Colonic mucosa (tissue), 4 donors: ENCODE measurements around the gene CCDC28B. TPM values are rescaled to one million over a fixed set of nuclear protein-coding genes. Genes with fewer than 3 reads are reported as not detected.

Source experiments
- DNase-seq: peaks from one replicate; pipeline ENCODE4 v3.0.0-alpha.2; 2020
- H3K27ac ChIP-seq: fragments of 200-600 bp; one replicate; pipeline ENCODE4 v1.8.0; 2021
- H3K27me3 ChIP-seq: fragments of 200-600 bp; one replicate; pipeline ENCODE4 v1.8.0; 2021
- H3K36me3 ChIP-seq: fragments of 200-600 bp; one replicate; pipeline ENCODE4 v1.8.0; 2021
- H3K4me1 ChIP-seq: fragments of 200-600 bp; one replicate; pipeline ENCODE4 v1.8.0; 2021; ENCODE audit warnings: mild to moderate bottlenecking
- H3K4me3 ChIP-seq: fragments of 200-600 bp; one replicate; pipeline ENCODE4 v1.8.0; 2021
- H3K9ac ChIP-seq, 2 donors: one replicate each; pipeline ENCODE4 v1.7.0; 2013; ENCODE audit warnings: control low read depth in 2 of 2, low read depth in 2 of 2, low read length in 2 of 2
- H3K9me3 ChIP-seq: fragments of 200-600 bp; one replicate; pipeline ENCODE4 v1.8.0; 2021
- CTCF ChIP-seq: fragments of 200-600 bp; IDR thresholded peaks from one replicate; pipeline ENCODE4 v1.8.0; 2022; ENCODE audit warnings: antibody characterized with exemption, mild to moderate bottlenecking
- intact Hi-C: fragments of 100-400 bp; cut with DNase I; formaldehyde crosslinking; loops from one replicate; pipeline ENCODE4 v1.14.1; 2022
- total RNA-seq, 2 donors: library from RNA; stranded (reverse); fragmentation: NEBNext Ultra II Directional in 1 of 2; extraction: Animal tissue kit (Norgen Biotek cat#: 25700) in 1 of 2; gene quantifications; one replicate each; pipeline ENCODE4 v1.2.1, GENCODE V29; 2021
- donor health status: healthy.
- donor health status: DM: no; HTN: no; CAD: no.
- donor health status: DM: no; HTN: no; CAD: no.

Gene CCDC28B
- total RNA-seq, 2 donors from 2014 or later = 2.8 to 5.1 TPM

- intact Hi-C loops = no loop called here
- Histone ChIP-seq H3K4me3 (no peak overlapping the region), H3K27me3 (no peaks in the 10 kb centered on the region), H3K27ac (no peak overlapping the region), H3K9ac (no peak overlapping the region), H3K36me3 (peaks cover 13% of the 10 kb centered on the region), H3K4me1 (no peaks in the 10 kb centered on the region), H3K9me3 (no peaks in the 10 kb centered on the region)
- DNase-seq = no peak
- TF ChIP-seq CTCF = no peak
Measured at GRCh38 chr1:32228771-32229170, 28.4 kb downstream of the CCDC28B start.

- no peaks in the 10 kb centered on the region for H3K4me1 ChIP-seq
- DNase-seq = no peak
- no peak overlapping the region for H3K4me3 ChIP-seq
- no peaks in the 10 kb centered on the region for H3K9me3 ChIP-seq
- H3K36me3 ChIP-seq = peaks cover 13% of the 10 kb centered on the region
- H3K27ac ChIP-seq = no peak overlapping the region
- TF ChIP-seq CTCF = no peak
- no peaks in the 10 kb centered on the region for H3K27me3 ChIP-seq
- H3K9ac ChIP-seq = no peak overlapping the region
- intact Hi-C loops = no loop called here
Measured at GRCh38 chr1:32231843-32232432, 31.5 kb downstream of the CCDC28B start.

GRCh38 chr1:32232558-32233304 is 32.3 kb downstream of the CCDC28B start:
- intact Hi-C loops = no loop called here
- H3K4me3 ChIP-seq = no peak overlapping the region
- H3K9me3 ChIP-seq = no peaks in the 10 kb centered on the region
- H3K27me3 ChIP-seq = no peaks in the 10 kb centered on the region
- H3K36me3 ChIP-seq = peaks cover 8% of the 10 kb centered on the region
- no peak for TF ChIP-seq CTCF
- no peaks in the 10 kb centered on the region for H3K4me1 ChIP-seq
- no peak for DNase-seq
- H3K27ac ChIP-seq = no peak overlapping the region
- no peak overlapping the region for H3K9ac ChIP-seq

- Histone ChIP-seq H3K9ac (no peak overlapping the region), H3K4me3 (no peak overlapping the region), H3K9me3 (no peaks in the 10 kb centered on the region), H3K27me3 (no peaks in the 10 kb centered on the region), H3K27ac (no peak overlapping the region), H3K36me3 (no peaks in the 10 kb centered on the region), H3K4me1 (no peaks in the 10 kb centered on the region)
- no peak for TF ChIP-seq CTCF
- intact Hi-C loops = no loop called here
- no peak for DNase-seq
Measured at GRCh38 chr1:32234792-32235191, 34.4 kb downstream of the CCDC28B start.

- Histone ChIP-seq H3K4me1 (no peaks in the 10 kb centered on the region), H3K4me3 (peak overlapping the region; percentile 55), H3K9ac (peak overlapping the region; percentile 14 to 40), H3K36me3 (no peaks in the 10 kb centered on the region), H3K27ac (no peak overlapping the region), H3K9me3 (no peaks in the 10 kb centered on the region), H3K27me3 (no peaks in the 10 kb centered on the region)
- intact Hi-C loops = no loop called here
- peak; percentile 31 for DNase-seq
- no peak for TF ChIP-seq CTCF
Measured at GRCh38 chr1:32239337-32239736, 38.9 kb downstream of the CCDC28B start.
